CD8-positive, alpha-beta memory T cell (primary cell): Measurements from ENCODE around the gene CTRB1. TPM values are rescaled to one million over a fixed set of nuclear protein-coding genes. Genes with fewer than 3 reads are reported as not detected.
"Not testable (repeated sequence)": the region's sequence is repeated elsewhere in the genome, so short reads cannot be mapped to it uniquely, and the experiment has no call there.

Source experiments
- CTCF ChIA-PET: fragments of 350-600 bp; sonication (Branson Sonifier 250); formaldehyde crosslinking; loops from one replicate; lab custom pipeline; 2021; ENCODE audit warnings: antibody characterized with exemption; lab: Charles Lee
- POLR2A ChIA-PET: fragments of 350-600 bp; sonication (Branson Sonifier 250); formaldehyde crosslinking; loops from one replicate; lab custom pipeline; 2021; ENCODE audit warnings: antibody characterized with exemption; lab: Charles Lee
- DNase-seq, 5 donors: peaks; one replicate each; pipeline versions ENCODE4 v3.0.0 to v3.0.0-alpha.2; 2020 to 2022; ENCODE audit warnings: mixed read lengths in 1 of 5
- H3K27ac ChIP-seq: one replicate; pipeline ENCODE4 v1.7.0; 2013; ENCODE audit warnings: low read depth, mild to moderate bottlenecking, low read length, moderate library complexity
- H3K27me3 ChIP-seq: 2 replicates; pipeline ENCODE4 v1.7.0; 2013; ENCODE audit warnings: low read length, mild to moderate bottlenecking; ENCODE audit not compliant: insufficient read depth, poor library complexity, severe bottlenecking
- H3K36me3 ChIP-seq: 2 replicates; pipeline ENCODE4 v1.7.0; 2013; ENCODE audit warnings: mild to moderate bottlenecking, low read length, moderate library complexity; ENCODE audit not compliant: insufficient read depth
- H3K4me1 ChIP-seq: 2 replicates; pipeline ENCODE4 v1.7.0; 2013; ENCODE audit warnings: mild to moderate bottlenecking, low read length, moderate library complexity; ENCODE audit not compliant: insufficient read depth
- H3K4me3 ChIP-seq: 2 replicates; pipeline ENCODE4 v1.7.0; 2013; ENCODE audit warnings: mild to moderate bottlenecking, low read length
- H3K9me3 ChIP-seq: 2 replicates; pipeline ENCODE4 v1.7.0; 2013; ENCODE audit warnings: mild to moderate bottlenecking, low read length
- H3K27ac Mint-ChIP-seq, 8 donors: one replicate each; pipeline ENCODE4 v1.8.0; 2020 to 2021; ENCODE audit warnings: mixed read lengths in 8 of 8, mild to moderate bottlenecking in 6 of 8, inconsistent platforms in 3 of 8, moderate library complexity in 3 of 8
- H3K27me3 Mint-ChIP-seq, 2 donors: one replicate each; pipeline ENCODE4 v1.8.0; 2020 to 2021; ENCODE audit warnings: mixed read lengths in 2 of 2, mild to moderate bottlenecking in 1 of 2, moderate library complexity in 1 of 2
- H3K36me3 Mint-ChIP-seq, 3 donors: one replicate each; pipeline ENCODE4 v1.8.0; 2020 to 2021; ENCODE audit warnings: mixed read lengths in 3 of 3, inconsistent platforms in 1 of 3, mild to moderate bottlenecking in 1 of 3
- H3K4me1 Mint-ChIP-seq, 3 donors: one replicate each; pipeline ENCODE4 v1.8.0; 2020 to 2021; ENCODE audit warnings: mixed read lengths in 3 of 3, inconsistent platforms in 1 of 3, mild to moderate bottlenecking in 1 of 3
- H3K4me3 Mint-ChIP-seq, 7 donors: one replicate each; pipeline ENCODE4 v1.8.0; 2020 to 2021; ENCODE audit warnings: mixed read lengths in 7 of 7, mild to moderate bottlenecking in 6 of 7, moderate library complexity in 4 of 7, inconsistent platforms in 2 of 7
- H3K9me3 Mint-ChIP-seq, 5 donors: one replicate each; pipeline ENCODE4 v1.8.0; 2020 to 2022; ENCODE audit warnings: mixed read lengths in 5 of 5, mild to moderate bottlenecking in 3 of 5, moderate library complexity in 2 of 5, inconsistent platforms in 1 of 5
- polyA plus RNA-seq: library from polyadenylated mRNA; unstranded; fragments of 300-500 nt; fragmentation: Illumina TruSeq; gene quantifications from one replicate; pipeline ENCODE4 v1.2.3, GENCODE V29; 2021
- total RNA-seq, 2 experiments: library from RNA; stranded (reverse); gene quantifications; one replicate each; pipeline ENCODE4 v1.2.3, GENCODE V29; 2021

CTRB1 gene
- total and polyA plus RNA-seq, 3 experiments from 2014 or later, result not detected

- peak overlapping the region in 1 of 8 donors; percentile 32 for H3K27ac Mint-ChIP-seq
- Histone ChIP-seq H3K4me3 (no peak overlapping the region), H3K36me3 (no peaks in the 10 kb centered on the region), H3K27me3 (peaks cover 20% of the 10 kb centered on the region), H3K9me3 (no peaks in the 10 kb centered on the region), H3K27ac (no peak overlapping the region), H3K4me1 (no peaks in the 10 kb centered on the region)
- ChIA-PET CTCF (interaction anchor here (1.0 to 1.7 kb wide), 2 partner anchors 13 to 32 kb away, joined by 3 read pairs; no protein-coding TSS in a partner anchor), POLR2A (no interaction called here)
- no peak for DNase-seq
- peaks cover 34 to 46% of the 10 kb centered on the region in 2 donors for H3K27me3 Mint-ChIP-seq
- H3K4me3 Mint-ChIP-seq, result peak overlapping the region in 6 of 7 donors; percentile 67 to 88 (median 76)
- H3K9me3 Mint-ChIP-seq, result peaks cover 0 to 1% (median 0%) of the 10 kb centered on the region in 5 donors
- H3K36me3 Mint-ChIP-seq, result no peaks in the 10 kb centered on the region
- peaks cover 4 to 12% (median 9%) of the 10 kb centered on the region in 3 donors for H3K4me1 Mint-ChIP-seq
Observed at GRCh38 chr16:75265911-75266701, 47.3 kb downstream of the CTRB1 start.

GRCh38 chr16:75266738-75267630 lies 48.2 kb downstream of the CTRB1 start:
- H3K27ac Mint-ChIP-seq, result peak overlapping the region in 1 of 8 donors; percentile 32
- Histone ChIP-seq H3K27ac (no peak overlapping the region), H3K4me3 (no peak overlapping the region), H3K4me1 (no peaks in the 10 kb centered on the region), H3K36me3 (no peaks in the 10 kb centered on the region), H3K27me3 (peaks cover 20% of the 10 kb centered on the region), H3K9me3 (no peaks in the 10 kb centered on the region)
- H3K36me3 Mint-ChIP-seq, result no peaks in the 10 kb centered on the region
- ChIA-PET POLR2A (no interaction called here), CTCF (interaction anchor here (1.6 to 1.7 kb wide), 2 partner anchors 12 to 33 kb away, joined by 3 to 6 read pairs; no protein-coding TSS in a partner anchor)
- H3K27me3 Mint-ChIP-seq, result peaks cover 33 to 46% of the 10 kb centered on the region in 2 donors
- DNase-seq, result no peak
- H3K4me1 Mint-ChIP-seq, result peaks cover 4 to 12% (median 9%) of the 10 kb centered on the region in 3 donors
- peaks cover 0 to 1% (median 0%) of the 10 kb centered on the region in 5 donors for H3K9me3 Mint-ChIP-seq
- peak overlapping the region in 5 of 7 donors; percentile 67 to 81 (median 76) for H3K4me3 Mint-ChIP-seq

- no peaks in the 10 kb centered on the region for H3K36me3 ChIP-seq
- H3K27ac Mint-ChIP-seq, result no peak overlapping the region
- H3K4me3 ChIP-seq, result no peak overlapping the region
- H3K4me1 Mint-ChIP-seq, result peaks cover 4 to 12% (median 9%) of the 10 kb centered on the region in 3 donors
- H3K36me3 Mint-ChIP-seq, result no peaks in the 10 kb centered on the region
- no peaks in the 10 kb centered on the region for H3K9me3 ChIP-seq
- no peak for DNase-seq
- CTCF ChIA-PET, result interaction anchor here (1.6 kb wide), 1 partner anchor 34 kb away, joined by 6 read pairs; no protein-coding TSS in a partner anchor
- peaks cover 20% of the 10 kb centered on the region for H3K27me3 ChIP-seq
- no peak overlapping the region for H3K27ac ChIP-seq
- POLR2A ChIA-PET, result no interaction called here
- H3K4me1 ChIP-seq, result no peaks in the 10 kb centered on the region
- peaks cover 30 to 39% of the 10 kb centered on the region in 2 donors for H3K27me3 Mint-ChIP-seq
- peaks cover 0 to 1% (median 0%) of the 10 kb centered on the region in 5 donors for H3K9me3 Mint-ChIP-seq
- H3K4me3 Mint-ChIP-seq, result no peak overlapping the region
Observed at GRCh38 chr16:75267631-75268264, 49.0 kb downstream of the CTRB1 start.

GRCh38 chr16:75269358-75269757 lies 50.6 kb downstream of the CTRB1 start:
- POLR2A ChIA-PET, result not testable (repeated sequence)

GRCh38 chr16:75271441-75272096 lies 52.8 kb downstream of the CTRB1 start:
- no peaks in the 10 kb centered on the region for H3K9me3 Mint-ChIP-seq
- no peak overlapping the region for H3K27ac ChIP-seq
- no peak overlapping the region for H3K27ac Mint-ChIP-seq
- H3K4me1 Mint-ChIP-seq, result peaks cover 4 to 10% (median 9%) of the 10 kb centered on the region in 3 donors
- no peaks in the 10 kb centered on the region for H3K36me3 ChIP-seq
- peaks cover 16 to 21% of the 10 kb centered on the region in 2 donors for H3K27me3 Mint-ChIP-seq
- H3K36me3 Mint-ChIP-seq, result no peaks in the 10 kb centered on the region
- no peak overlapping the region for H3K4me3 Mint-ChIP-seq
- ChIA-PET CTCF (no interaction called here), POLR2A (no interaction called here)
- peaks cover 3% of the 10 kb centered on the region for H3K27me3 ChIP-seq
- H3K9me3 ChIP-seq, result no peaks in the 10 kb centered on the region
- H3K4me1 ChIP-seq, result no peaks in the 10 kb centered on the region
- H3K4me3 ChIP-seq, result no peak overlapping the region
- no peak for DNase-seq

More at GRCh38 chr16:75269358-75269757, 50.6 kb downstream of the CTRB1 start:
- DNase-seq, H3K27ac ChIP-seq, H3K4me1 Mint-ChIP-seq, H3K27ac Mint-ChIP-seq, H3K4me3 ChIP-seq, H3K36me3 Mint-ChIP-seq, H3K36me3 ChIP-seq, CTCF ChIA-PET, H3K9me3 ChIP-seq, H3K4me1 ChIP-seq, H3K9me3 Mint-ChIP-seq: not testable (repeated sequence)
- H3K27me3 ChIP-seq, result peaks cover 12% of the 10 kb centered on the region
- peaks cover 23 to 27% of the 10 kb centered on the region in 2 donors for H3K27me3 Mint-ChIP-seq
- peak overlapping the region in 1 of 7 donors; percentile 3 for H3K4me3 Mint-ChIP-seq

GRCh38 chr16:75272097-75272551 lies 53.3 kb downstream of the CTRB1 start:
- H3K27me3 ChIP-seq, result no peaks in the 10 kb centered on the region
- no peak for DNase-seq
- no peaks in the 10 kb centered on the region for H3K4me1 ChIP-seq
- Mint-ChIP-seq H3K4me1 (peaks cover 4 to 9% (median 9%) of the 10 kb centered on the region in 3 donors), H3K4me3 (no peak overlapping the region), H3K27ac (no peak overlapping the region), H3K9me3 (no peaks in the 10 kb centered on the region), H3K36me3 (no peaks in the 10 kb centered on the region), H3K27me3 (peaks cover 15 to 19% of the 10 kb centered on the region in 2 donors)
- CTCF ChIA-PET, result no interaction called here
- no peak overlapping the region for H3K27ac ChIP-seq
- no peaks in the 10 kb centered on the region for H3K36me3 ChIP-seq
- H3K4me3 ChIP-seq, result no peak overlapping the region
- no peaks in the 10 kb centered on the region for H3K9me3 ChIP-seq
- POLR2A ChIA-PET, result no interaction called here

GRCh38 chr16:75272629-75273028 lies 53.8 kb downstream of the CTRB1 start:
- H3K4me3 ChIP-seq, H3K27me3 ChIP-seq, POLR2A ChIA-PET, H3K27ac Mint-ChIP-seq, DNase-seq, H3K36me3 Mint-ChIP-seq, H3K4me1 Mint-ChIP-seq, H3K27ac ChIP-seq, H3K4me1 ChIP-seq, H3K4me3 Mint-ChIP-seq, H3K9me3 Mint-ChIP-seq, H3K36me3 ChIP-seq, H3K9me3 ChIP-seq: not testable (repeated sequence)
- CTCF ChIA-PET, result interaction anchor here (0.6 kb wide), 1 partner anchor 72 kb away, joined by 3 read pairs; no protein-coding TSS in a partner anchor
- H3K27me3 Mint-ChIP-seq, result peaks cover 19 to 22% of the 10 kb centered on the region in 2 donors
